ENCODE data around the gene KCNT1. TPM values are rescaled to one million over a fixed set of nuclear protein-coding genes. Genes with fewer than 3 reads are reported as not detected.

KCNT1 gene
- total and polyA plus RNA-seq, 4 experiments from 2014 or later, result 0.06 to 0.20 TPM; not detected in 2

- no peaks in the 10 kb centered on the region for H3K9me3 ChIP-seq (ENCODE audit: control insufficient read depth in 1 of 2, low read length in 2 of 2)
- ChIA-PET POLR2A (ENCODE audit: partially characterized antibody) (no interaction called here), CTCF (ENCODE audit: partially characterized antibody) (no interaction called here)
- no peak overlapping the region for H3K4me3 Mint-ChIP-seq
- no peaks in the 10 kb centered on the region for H3K27me3 ChIP-seq (ENCODE audit: insufficient read depth, low read length)
- H3K9me3 Mint-ChIP-seq, result peaks cover 0 to 11% (median 9%) of the 10 kb centered on the region in 8 donors
- no peak for DNase-seq
- H3K27me3 Mint-ChIP-seq, result peaks cover 2 to 4% of the 10 kb centered on the region in 2 donors
- intact Hi-C loops (cut with micrococcal nuclease), result no loop called here
- no peaks in the 10 kb centered on the region for H3K36me3 Mint-ChIP-seq
- H3K36me3 ChIP-seq (ENCODE audit: insufficient read depth, low read length), result no peaks in the 10 kb centered on the region
- no peak overlapping the region for H3K27ac ChIP-seq (ENCODE audit: low read depth, low read length)
- H3K4me1 Mint-ChIP-seq, result no peaks in the 10 kb centered on the region
- no peaks in the 10 kb centered on the region for H3K4me1 ChIP-seq (ENCODE audit: insufficient read depth, low read length)
- no peak overlapping the region for H3K27ac Mint-ChIP-seq
- H3K4me3 ChIP-seq (ENCODE audit: low read length in 2 of 2), result no peak overlapping the region
Measured at GRCh38 chr9:135765416-135765815, 63.4 kb downstream of the KCNT1 start.

- Mint-ChIP-seq H3K27me3 (peaks cover 2% of the 10 kb centered on the region in 2 donors), H3K9me3 (peaks cover 0 to 11% (median 9%) of the 10 kb centered on the region in 8 donors), H3K36me3 (no peaks in the 10 kb centered on the region), H3K4me1 (no peaks in the 10 kb centered on the region), H3K27ac (no peak overlapping the region), H3K4me3 (no peak overlapping the region)
- ChIA-PET CTCF (ENCODE audit: partially characterized antibody) (no interaction called here), POLR2A (ENCODE audit: partially characterized antibody) (no interaction called here)
- H3K4me1 ChIP-seq (ENCODE audit: insufficient read depth, low read length), result no peaks in the 10 kb centered on the region
- DNase-seq, result no peak
- H3K9me3 ChIP-seq (ENCODE audit: control insufficient read depth in 1 of 2, low read length in 2 of 2), result no peaks in the 10 kb centered on the region
- no peak overlapping the region for H3K4me3 ChIP-seq (ENCODE audit: low read length in 2 of 2)
- H3K27ac ChIP-seq (ENCODE audit: low read depth, low read length), result no peak overlapping the region
- no peaks in the 10 kb centered on the region for H3K36me3 ChIP-seq (ENCODE audit: insufficient read depth, low read length)
- intact Hi-C loops (cut with micrococcal nuclease), result no loop called here
- no peaks in the 10 kb centered on the region for H3K27me3 ChIP-seq (ENCODE audit: insufficient read depth, low read length)
Measured at GRCh38 chr9:135766251-135766650, 64.3 kb downstream of the KCNT1 start.

- H3K27ac Mint-ChIP-seq, result no peak overlapping the region
- intact Hi-C loops (cut with micrococcal nuclease), result no loop called here
- POLR2A ChIA-PET (ENCODE audit: partially characterized antibody), result no interaction called here
Measured at GRCh38 chr9:135766707-135767106, 64.7 kb downstream of the KCNT1 start.

GRCh38 chr9:135768516-135769218 lies 66.7 kb downstream of the KCNT1 start:
- H3K4me3 ChIP-seq (ENCODE audit: low read length in 2 of 2), result no peak overlapping the region
- no peaks in the 10 kb centered on the region for H3K9me3 ChIP-seq (ENCODE audit: control insufficient read depth in 1 of 2, low read length in 2 of 2)
- no peak overlapping the region for H3K27ac ChIP-seq (ENCODE audit: low read depth, low read length)
- Mint-ChIP-seq H3K4me1 (no peaks in the 10 kb centered on the region), H3K27me3 (peaks cover 0 to 2% of the 10 kb centered on the region in 2 donors), H3K27ac (no peak overlapping the region), H3K4me3 (no peak overlapping the region), H3K36me3 (no peaks in the 10 kb centered on the region), H3K9me3 (peaks cover 0 to 11% (median 8%) of the 10 kb centered on the region in 8 donors)
- intact Hi-C loops (cut with micrococcal nuclease), result no loop called here
- DNase-seq, result no peak
- H3K4me1 ChIP-seq (ENCODE audit: insufficient read depth, low read length), result no peaks in the 10 kb centered on the region
- ChIA-PET POLR2A (ENCODE audit: partially characterized antibody) (no interaction called here), CTCF (ENCODE audit: partially characterized antibody) (no interaction called here)
- no peaks in the 10 kb centered on the region for H3K27me3 ChIP-seq (ENCODE audit: insufficient read depth, low read length)
- H3K36me3 ChIP-seq (ENCODE audit: insufficient read depth, low read length), result no peaks in the 10 kb centered on the region

More at GRCh38 chr9:135766707-135767106, 64.7 kb downstream of the KCNT1 start:
- CTCF ChIA-PET (ENCODE audit: partially characterized antibody), result no interaction called here
- no peak for DNase-seq
- no peak overlapping the region for H3K27ac ChIP-seq (ENCODE audit: low read depth, low read length)
- no peak overlapping the region for H3K4me3 Mint-ChIP-seq
- H3K27me3 Mint-ChIP-seq, result peaks cover 0 to 2% of the 10 kb centered on the region in 2 donors
- peaks cover 0 to 11% (median 9%) of the 10 kb centered on the region in 8 donors for H3K9me3 Mint-ChIP-seq
- no peaks in the 10 kb centered on the region for H3K36me3 ChIP-seq (ENCODE audit: insufficient read depth, low read length)
- no peaks in the 10 kb centered on the region for H3K9me3 ChIP-seq (ENCODE audit: control insufficient read depth in 1 of 2, low read length in 2 of 2)
- no peaks in the 10 kb centered on the region for H3K27me3 ChIP-seq (ENCODE audit: insufficient read depth, low read length)
- no peaks in the 10 kb centered on the region for H3K4me1 ChIP-seq (ENCODE audit: insufficient read depth, low read length)
- no peaks in the 10 kb centered on the region for H3K36me3 Mint-ChIP-seq
- no peak overlapping the region for H3K4me3 ChIP-seq (ENCODE audit: low read length in 2 of 2)
- H3K4me1 Mint-ChIP-seq, result no peaks in the 10 kb centered on the region

- Mint-ChIP-seq H3K4me1 (no peaks in the 10 kb centered on the region), H3K27me3 (peaks cover 0 to 2% of the 10 kb centered on the region in 2 donors), H3K9me3 (peaks cover 0 to 11% (median 8%) of the 10 kb centered on the region in 8 donors), H3K4me3 (no peak overlapping the region), H3K36me3 (no peaks in the 10 kb centered on the region), H3K27ac (no peak overlapping the region)
- H3K27me3 ChIP-seq (ENCODE audit: insufficient read depth, low read length), result no peaks in the 10 kb centered on the region
- ChIA-PET CTCF (ENCODE audit: partially characterized antibody) (no interaction called here), POLR2A (ENCODE audit: partially characterized antibody) (no interaction called here)
- H3K9me3 ChIP-seq (ENCODE audit: control insufficient read depth in 1 of 2, low read length in 2 of 2), result no peaks in the 10 kb centered on the region
- intact Hi-C loops (cut with micrococcal nuclease), result no loop called here
- no peak for DNase-seq
- H3K4me1 ChIP-seq (ENCODE audit: insufficient read depth, low read length), result no peaks in the 10 kb centered on the region
- H3K27ac ChIP-seq (ENCODE audit: low read depth, low read length), result no peak overlapping the region
- H3K36me3 ChIP-seq (ENCODE audit: insufficient read depth, low read length), result no peaks in the 10 kb centered on the region
- H3K4me3 ChIP-seq (ENCODE audit: low read length in 2 of 2), result no peak overlapping the region
Measured at GRCh38 chr9:135769489-135770202, 67.7 kb downstream of the KCNT1 start.

- Histone ChIP-seq H3K27ac (ENCODE audit: low read depth, low read length) (no peak overlapping the region), H3K4me3 (ENCODE audit: low read length in 2 of 2) (no peak overlapping the region), H3K27me3 (ENCODE audit: insufficient read depth, low read length) (no peaks in the 10 kb centered on the region), H3K4me1 (ENCODE audit: insufficient read depth, low read length) (no peaks in the 10 kb centered on the region), H3K9me3 (ENCODE audit: control insufficient read depth in 1 of 2, low read length in 2 of 2) (no peaks in the 10 kb centered on the region), H3K36me3 (ENCODE audit: insufficient read depth, low read length) (no peaks in the 10 kb centered on the region)
- Mint-ChIP-seq H3K4me3 (no peak overlapping the region), H3K27me3 (peaks cover 0 to 2% of the 10 kb centered on the region in 2 donors), H3K9me3 (peaks cover 0 to 11% (median 8%) of the 10 kb centered on the region in 8 donors), H3K36me3 (no peaks in the 10 kb centered on the region), H3K4me1 (no peaks in the 10 kb centered on the region), H3K27ac (no peak overlapping the region)
- ChIA-PET CTCF (ENCODE audit: partially characterized antibody) (no interaction called here), POLR2A (ENCODE audit: partially characterized antibody) (no interaction called here)
- intact Hi-C loops (cut with micrococcal nuclease), result no loop called here
- peak in 2 of 5 donors; percentile 2 to 12 for DNase-seq
Measured at GRCh38 chr9:135770203-135770535, 68.2 kb downstream of the KCNT1 start.

GRCh38 chr9:135770771-135771170 lies 68.8 kb downstream of the KCNT1 start:
- ChIA-PET POLR2A (ENCODE audit: partially characterized antibody) (no interaction called here), CTCF (ENCODE audit: partially characterized antibody) (no interaction called here)
- H3K9me3 Mint-ChIP-seq, result peaks cover 0 to 11% (median 8%) of the 10 kb centered on the region in 8 donors

More at GRCh38 chr9:135770771-135771170, 68.8 kb downstream of the KCNT1 start:
- Histone ChIP-seq H3K27me3 (ENCODE audit: insufficient read depth, low read length) (no peaks in the 10 kb centered on the region), H3K27ac (ENCODE audit: low read depth, low read length) (no peak overlapping the region), H3K36me3 (ENCODE audit: insufficient read depth, low read length) (no peaks in the 10 kb centered on the region), H3K4me3 (ENCODE audit: low read length in 2 of 2) (no peak overlapping the region), H3K9me3 (ENCODE audit: control insufficient read depth in 1 of 2, low read length in 2 of 2) (no peaks in the 10 kb centered on the region), H3K4me1 (ENCODE audit: insufficient read depth, low read length) (no peaks in the 10 kb centered on the region)
- peaks cover 0 to 2% of the 10 kb centered on the region in 2 donors for H3K27me3 Mint-ChIP-seq
- no peaks in the 10 kb centered on the region for H3K36me3 Mint-ChIP-seq
- no peaks in the 10 kb centered on the region for H3K4me1 Mint-ChIP-seq
- intact Hi-C loops (cut with micrococcal nuclease), result no loop called here
- DNase-seq, result no peak
- no peak overlapping the region for H3K4me3 Mint-ChIP-seq
- no peak overlapping the region for H3K27ac Mint-ChIP-seq
